Vagina (tissue), 2 donors: ENCODE data around the gene NUDT4B.
"Not testable (repeated sequence)": the region's sequence is repeated elsewhere in the genome, so short reads cannot be mapped to it uniquely, and the experiment has no call there.

Experiments used
- POLR2A ChIP-seq, 2 donors: fragments of 450-650 bp; IDR thresholded peaks; one replicate each; pipeline ENCODE4 v1.6.1; 2017; ENCODE audit warnings: antibody characterized with exemption in 2 of 2, mild to moderate bottlenecking in 2 of 2, moderate library complexity in 2 of 2
- POLR2AphosphoS5 ChIP-seq, 2 donors: sonication (generic); formaldehyde crosslinking; IDR thresholded peaks; one replicate each; pipeline ENCODE4 v1.9.0; 2017; ENCODE audit warnings: antibody characterized with exemption in 2 of 2, mild to moderate bottlenecking in 2 of 2, low read depth in 1 of 2; ENCODE audit not compliant: insufficient read depth in 1 of 2
- TF ChIP-seq, protein P1 (sequence below), 3 experiments: fragments of 450-650 bp in 2 of 3; fragments of 200-600 bp in 1 of 3; sonication (generic) in 1 of 3; IDR thresholded peaks; one replicate each; pipeline ENCODE4 v1.5.1; 2017 to 2019; ENCODE audit warnings: antibody characterized with exemption in 3 of 3, mild to moderate bottlenecking in 2 of 3, moderate library complexity in 2 of 3

DNA sequence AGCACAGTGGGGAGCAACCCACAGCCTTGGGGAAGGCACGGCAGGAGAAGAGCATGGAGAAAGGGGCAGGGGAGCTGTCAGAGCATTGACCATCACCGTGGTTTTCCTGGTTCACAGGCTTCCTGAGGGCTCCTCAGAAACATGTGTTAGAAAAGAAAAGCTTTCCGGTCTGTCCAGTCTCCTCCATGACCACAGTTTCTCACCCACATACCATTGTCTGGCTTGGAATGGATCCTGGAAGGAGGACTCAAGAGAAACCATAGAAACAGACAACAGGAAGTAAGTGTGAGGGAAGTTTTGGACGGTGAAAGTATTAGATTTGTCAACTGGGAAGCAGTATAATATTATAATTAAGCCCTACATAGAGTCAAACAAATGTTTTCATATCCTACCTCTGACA lies 16.3 kb upstream of the NUDT4B start:
- TF ChIP-seq, protein P1, sequence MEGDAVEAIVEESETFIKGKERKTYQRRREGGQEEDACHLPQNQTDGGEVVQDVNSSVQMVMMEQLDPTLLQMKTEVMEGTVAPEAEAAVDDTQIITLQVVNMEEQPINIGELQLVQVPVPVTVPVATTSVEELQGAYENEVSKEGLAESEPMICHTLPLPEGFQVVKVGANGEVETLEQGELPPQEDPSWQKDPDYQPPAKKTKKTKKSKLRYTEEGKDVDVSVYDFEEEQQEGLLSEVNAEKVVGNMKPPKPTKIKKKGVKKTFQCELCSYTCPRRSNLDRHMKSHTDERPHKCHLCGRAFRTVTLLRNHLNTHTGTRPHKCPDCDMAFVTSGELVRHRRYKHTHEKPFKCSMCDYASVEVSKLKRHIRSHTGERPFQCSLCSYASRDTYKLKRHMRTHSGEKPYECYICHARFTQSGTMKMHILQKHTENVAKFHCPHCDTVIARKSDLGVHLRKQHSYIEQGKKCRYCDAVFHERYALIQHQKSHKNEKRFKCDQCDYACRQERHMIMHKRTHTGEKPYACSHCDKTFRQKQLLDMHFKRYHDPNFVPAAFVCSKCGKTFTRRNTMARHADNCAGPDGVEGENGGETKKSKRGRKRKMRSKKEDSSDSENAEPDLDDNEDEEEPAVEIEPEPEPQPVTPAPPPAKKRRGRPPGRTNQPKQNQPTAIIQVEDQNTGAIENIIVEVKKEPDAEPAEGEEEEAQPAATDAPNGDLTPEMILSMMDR (IDR thresholded peaks at IDR 0.05): not testable (repeated sequence)
- not testable (repeated sequence) for TF ChIP-seq POLR2A (IDR thresholded peaks at IDR 0.05); POLR2AphosphoS5 (IDR thresholded peaks at IDR 0.05; ENCODE audit: insufficient read depth in 1 of 2, low read depth in 1 of 2)
